ENCODE data around the gene GTPBP4. TPM values are rescaled to one million over a fixed set of nuclear protein-coding genes. Genes with fewer than 3 reads are reported as not detected.

GTPBP4 gene
- total RNA-seq, 6 experiments from 2014 or later: 6.6 to 18.6 (median 15.4) TPM

DNA sequence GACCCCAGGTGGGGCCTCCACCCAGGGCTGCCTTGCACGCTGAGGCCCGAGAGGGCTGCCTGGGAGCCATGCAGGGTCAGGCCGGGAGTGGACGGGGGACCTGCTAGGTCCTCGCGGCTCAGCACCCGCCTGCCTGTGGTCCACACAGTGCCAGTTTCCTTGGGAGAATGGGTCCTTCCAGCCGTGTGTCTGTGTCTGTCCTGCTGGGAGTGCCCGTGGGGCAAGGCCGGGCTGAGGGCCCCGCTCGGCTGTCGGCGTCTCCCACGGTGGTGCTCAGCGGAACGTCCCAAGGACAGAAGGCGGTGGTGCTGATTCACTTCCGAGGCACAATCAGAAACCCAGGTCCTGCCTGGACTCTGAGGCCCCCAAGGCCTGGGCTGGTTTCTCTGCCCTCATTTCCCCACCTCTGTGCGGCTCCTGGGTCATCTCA lies 23.2 kb upstream of the GTPBP4 start:
- TF ChIP-seq POLR2A (IDR thresholded peaks at IDR 0.05) (no peak), CTCF (IDR thresholded peaks at IDR 0.05) (no peak)
- Histone ChIP-seq H3K27me3 (no peaks in the 10 kb centered on the region), H3K4me1 (peaks cover 0 to 5% (median 0%) of the 10 kb centered on the region in 4 donors), H3K4me3 (no peak overlapping the region), H3K27ac (no peak overlapping the region), H3K9me3 (no peaks in the 10 kb centered on the region), H3K36me3 (no peaks in the 10 kb centered on the region)
- DNase-seq (no peak), ATAC-seq (peak in 1 of 4 donors; percentile 22)
- 97% methylated on average over 5 of the region's 20 CpGs for WGBS (ENCODE audit: insufficient coverage, low coverage, low lambda C conversion rate, missing lambda C conversion rate)
- intact Hi-C loops (cut with DNase I): no loop called here

DNA sequence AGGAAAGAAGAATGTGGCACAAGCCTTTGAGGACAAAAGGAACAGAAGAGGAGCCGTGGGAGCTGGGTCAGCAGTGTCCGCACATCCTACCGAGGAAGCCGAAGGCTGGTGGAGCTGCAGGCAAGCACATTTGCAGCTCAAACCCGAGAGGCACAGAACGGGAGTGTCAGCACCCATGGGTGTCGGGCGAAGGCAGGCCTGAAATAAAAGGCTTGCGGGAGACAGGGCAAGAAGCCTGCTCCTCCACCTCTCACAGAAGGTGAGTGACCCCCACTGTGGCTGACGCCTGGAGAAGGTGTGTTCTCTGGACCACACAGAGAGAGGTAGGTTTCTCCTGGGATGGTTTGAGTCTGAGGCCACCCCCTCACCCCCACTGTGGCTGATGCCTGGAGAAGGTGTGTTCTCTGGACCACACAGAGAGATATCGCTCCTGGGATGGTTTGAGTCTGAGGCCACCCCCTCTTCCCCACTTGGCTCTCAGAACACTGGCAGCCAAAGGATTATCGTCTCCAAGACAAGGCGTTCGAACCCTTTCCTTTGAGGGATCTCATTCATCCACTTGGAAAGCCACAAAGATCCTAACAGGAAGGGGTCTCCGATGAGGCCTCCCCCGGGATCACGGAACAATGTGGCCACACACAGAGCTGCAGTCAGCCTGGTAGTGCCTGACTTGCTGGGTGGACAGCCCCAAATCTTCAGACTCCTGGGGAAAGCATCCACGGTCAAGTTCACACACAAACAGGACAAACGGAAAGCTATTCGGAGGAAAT lies 21.6 kb upstream of the GTPBP4 start:
- no peak for ATAC-seq

DNA sequence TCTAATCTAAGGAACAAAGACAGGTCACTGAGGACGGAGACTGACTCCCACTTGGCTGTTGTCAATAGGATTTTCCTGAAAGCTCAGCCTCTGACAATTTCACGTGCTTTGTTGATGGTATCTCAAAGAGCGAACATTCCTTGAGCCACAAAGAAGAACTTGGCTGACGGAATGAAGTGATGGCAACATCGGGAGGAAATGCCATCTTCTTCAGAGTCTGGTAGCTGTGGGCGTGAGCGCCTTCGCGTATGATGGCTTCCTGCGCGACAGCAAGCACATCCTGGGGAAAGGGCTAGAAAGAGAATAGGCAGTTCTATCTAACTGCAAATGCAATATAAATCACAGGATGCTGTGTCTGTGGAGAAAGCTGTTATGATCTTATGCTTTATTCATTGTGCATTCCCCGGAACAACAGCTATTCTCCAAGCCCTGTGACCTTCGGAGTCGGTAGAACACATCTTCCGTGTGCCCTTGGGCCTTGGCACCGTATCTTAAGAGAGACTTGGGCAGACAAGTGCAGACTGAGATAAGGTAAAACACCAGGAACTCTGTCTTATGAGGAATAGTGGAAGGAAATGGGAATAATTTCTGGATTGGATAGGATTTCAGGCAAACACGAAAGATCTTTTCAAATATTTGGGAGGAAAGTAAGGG lies 19.6 kb upstream of the GTPBP4 start:
- ATAC-seq (no peak), DNase-seq (no peak)
- TF ChIP-seq POLR2A (IDR thresholded peaks at IDR 0.05): no peak
- TF ChIP-seq CTCF (IDR thresholded peaks at IDR 0.05): no peak
- 76% methylated on average over 17 of the region's 17 CpGs for WGBS (ENCODE audit: insufficient coverage, low coverage, low lambda C conversion rate, missing lambda C conversion rate)
- no peak overlapping the region for H3K27ac ChIP-seq
- H3K9me3 ChIP-seq: no peaks in the 10 kb centered on the region
- no peaks in the 10 kb centered on the region for H3K27me3 ChIP-seq
- H3K36me3 ChIP-seq: no peaks in the 10 kb centered on the region
- no peak overlapping the region for H3K4me3 ChIP-seq
- intact Hi-C loops (cut with DNase I): no loop called here
- H3K4me1 ChIP-seq: peaks cover 0 to 25% (median 9%) of the 10 kb centered on the region in 4 donors

More for the DNA sequence above, 21.6 kb upstream of the GTPBP4 start:
- no peak overlapping the region for H3K4me3 ChIP-seq
- H3K27me3 ChIP-seq: no peaks in the 10 kb centered on the region
- no peak for DNase-seq
- TF ChIP-seq POLR2A (IDR thresholded peaks at IDR 0.05) (no peak), CTCF (IDR thresholded peaks at IDR 0.05) (no peak)
- no peak overlapping the region for H3K27ac ChIP-seq
- H3K9me3 ChIP-seq: no peaks in the 10 kb centered on the region
- intact Hi-C loops (cut with DNase I): no loop called here
- H3K4me1 ChIP-seq: peaks cover 0 to 21% (median 8%) of the 10 kb centered on the region in 4 donors
- H3K36me3 ChIP-seq: no peaks in the 10 kb centered on the region
- 72% methylated on average over 9 of the region's 20 CpGs for WGBS (ENCODE audit: insufficient coverage, low coverage, low lambda C conversion rate, missing lambda C conversion rate)

DNA sequence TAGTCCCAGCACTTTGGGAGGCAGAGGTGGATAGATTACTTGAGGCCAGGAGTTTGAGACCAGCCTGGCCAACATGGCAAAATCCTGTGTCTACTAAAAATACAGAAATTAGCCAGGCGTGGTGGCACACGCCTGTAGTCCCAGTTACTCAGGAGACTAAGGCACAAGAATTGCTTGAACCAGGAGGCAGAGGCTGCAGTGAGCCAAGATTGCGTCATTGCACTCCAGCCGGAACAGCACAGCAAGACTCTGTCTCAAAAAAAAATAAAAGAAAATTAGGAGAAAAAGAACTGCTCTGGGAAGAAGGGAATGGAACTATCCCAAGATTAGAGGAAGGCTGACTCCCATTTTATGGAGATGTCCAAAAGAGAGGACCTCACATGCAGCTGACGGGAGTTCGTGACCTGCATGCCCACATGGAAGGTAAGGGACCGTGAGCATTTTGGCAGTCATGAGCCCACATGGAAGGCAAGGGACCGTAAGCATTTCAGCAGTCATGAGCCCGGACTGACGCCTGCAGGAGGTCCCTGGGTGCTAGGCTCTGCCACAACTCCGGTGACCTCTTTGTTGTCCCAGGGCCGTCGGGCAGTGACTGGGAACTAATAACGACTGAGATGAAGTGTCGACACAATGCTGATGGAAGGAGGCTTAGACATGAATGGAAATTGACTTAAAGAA lies 18.6 kb upstream of the GTPBP4 start:
- 50% methylated on average over 15 of the region's 15 CpGs for WGBS (ENCODE audit: insufficient coverage, low coverage, low lambda C conversion rate, missing lambda C conversion rate)
- H3K9me3 ChIP-seq: no peaks in the 10 kb centered on the region
- H3K27ac ChIP-seq: peak overlapping the region in 1 of 3 donors; percentile 64
- TF ChIP-seq POLR2A (IDR thresholded peaks at IDR 0.05) (no peak), CTCF (IDR thresholded peaks at IDR 0.05) (no peak)
- H3K27me3 ChIP-seq: no peaks in the 10 kb centered on the region
- no peak overlapping the region for H3K4me3 ChIP-seq
- H3K36me3 ChIP-seq: no peaks in the 10 kb centered on the region
- peak in 2 of 4 donors; percentile 4 to 19 for ATAC-seq
- no peak for DNase-seq
- intact Hi-C loops (cut with DNase I): no loop called here
- peaks cover 0 to 25% (median 9%) of the 10 kb centered on the region in 4 donors for H3K4me1 ChIP-seq

Data from right lobe of liver (tissue), 6 donors.